OCI-LY1 (cell line): ENCODE measurements around the gene EMILIN1.
"Not testable (repeated sequence)": the region's sequence is repeated elsewhere in the genome, so short reads cannot be mapped to it uniquely, and the experiment has no call there.

ENCODE experiments used
- H2AFZ ChIP-seq: fragments of 200-600 bp; sonication (generic), shearing (Covaris generic); 2 replicates; pipeline ENCODE4 v1.6.0; 2014; ENCODE audit warnings: antibody characterized with exemption, mild to moderate bottlenecking, low read length
- H3F3A ChIP-seq: fragments of 200-600 bp; sonication (generic), shearing (Covaris generic); 2 replicates; pipeline ENCODE4 v1.6.0; 2014; ENCODE audit warnings: mild to moderate bottlenecking, antibody characterized with exemption, low read length, moderate library complexity; ENCODE audit not compliant: insufficient read depth
- H3K27ac ChIP-seq: fragments of 200-600 bp; sonication (generic); 2 replicates; pipeline ENCODE4 v1.5.1; 2014; ENCODE audit warnings: low read length, mixed run types, mild to moderate bottlenecking, low read depth; ENCODE audit not compliant: poor library complexity, severe bottlenecking
- H3K27me3 ChIP-seq: fragments of 200-600 bp; sonication (generic); 2 replicates; pipeline ENCODE4 v1.6.0; 2014; ENCODE audit warnings: antibody characterized with exemption, mild to moderate bottlenecking, low read length, moderate library complexity; ENCODE audit not compliant: insufficient read depth
- H3K36me3 ChIP-seq: fragments of 200-600 bp; sonication (generic); 2 replicates; pipeline ENCODE4 v1.6.1; 2014; ENCODE audit warnings: mild to moderate bottlenecking, antibody characterized with exemption, low read length, moderate library complexity, mixed read lengths; ENCODE audit not compliant: insufficient read depth
- H3K4me1 ChIP-seq: fragments of 200-600 bp; sonication (generic); 2 replicates; pipeline ENCODE4 v1.5.1; 2014; ENCODE audit warnings: mild to moderate bottlenecking, low read length, moderate library complexity; ENCODE audit not compliant: insufficient read depth, severe bottlenecking
- H3K4me2 ChIP-seq: fragments of 200-600 bp; sonication (generic), shearing (Covaris generic); 2 replicates; pipeline ENCODE4 v1.6.1; 2014; ENCODE audit warnings: low read length
- H3K4me3 ChIP-seq: fragments of 200-600 bp; sonication (generic); 2 replicates; pipeline ENCODE4 v1.5.1; 2014; ENCODE audit warnings: low read length, low read depth, mild to moderate bottlenecking, mixed read lengths; ENCODE audit not compliant: poor library complexity, severe bottlenecking
- H3K79me2 ChIP-seq: fragments of 200-600 bp; shearing (Covaris generic); 2 replicates; pipeline ENCODE4 v1.6.1; 2016; ENCODE audit warnings: mixed run types, low read length, mixed read lengths; ENCODE audit not compliant: insufficient read depth
- H3K9ac ChIP-seq: fragments of 200-600 bp; sonication (generic), shearing (Covaris generic); 2 replicates; pipeline ENCODE4 v1.6.1; 2014; ENCODE audit warnings: mild to moderate bottlenecking, low read length, mixed read lengths
- H3K9me2 ChIP-seq: fragments of 200-600 bp; sonication (generic), shearing (Covaris generic); 2 replicates; pipeline ENCODE4 v1.6.1; 2014; ENCODE audit warnings: low read depth, mild to moderate bottlenecking, low read length, mixed read lengths
- H3K9me3 ChIP-seq: fragments of 200-600 bp; shearing (Covaris generic); 2 replicates; pipeline ENCODE4 v1.6.1; 2014; ENCODE audit warnings: low read length, mixed read lengths
- H4K20me1 ChIP-seq: fragments of 200-600 bp; sonication (generic), shearing (Covaris generic); 2 replicates; pipeline ENCODE4 v1.6.0; 2016; ENCODE audit warnings: mild to moderate bottlenecking, low read length; ENCODE audit not compliant: insufficient read depth
- CTCF ChIP-seq: fragments of 200-600 bp; sonication (generic), shearing (Covaris generic); IDR thresholded peaks from 2 replicates; pipeline ENCODE4 v1.5.1; 2017; ENCODE audit warnings: mild to moderate bottlenecking, antibody characterized with exemption, low read length, moderate library complexity, mixed read lengths
- EZH2 ChIP-seq: fragments of 200-600 bp; sonication (generic), shearing (Covaris generic); IDR thresholded peaks from 2 replicates; pipeline ENCODE4 v1.8.0; 2017; ENCODE audit warnings: borderline replicate concordance, mixed run types, mild to moderate bottlenecking, antibody characterized with exemption, low read length, moderate library complexity, mixed read lengths

Gene EMILIN1

DNA sequence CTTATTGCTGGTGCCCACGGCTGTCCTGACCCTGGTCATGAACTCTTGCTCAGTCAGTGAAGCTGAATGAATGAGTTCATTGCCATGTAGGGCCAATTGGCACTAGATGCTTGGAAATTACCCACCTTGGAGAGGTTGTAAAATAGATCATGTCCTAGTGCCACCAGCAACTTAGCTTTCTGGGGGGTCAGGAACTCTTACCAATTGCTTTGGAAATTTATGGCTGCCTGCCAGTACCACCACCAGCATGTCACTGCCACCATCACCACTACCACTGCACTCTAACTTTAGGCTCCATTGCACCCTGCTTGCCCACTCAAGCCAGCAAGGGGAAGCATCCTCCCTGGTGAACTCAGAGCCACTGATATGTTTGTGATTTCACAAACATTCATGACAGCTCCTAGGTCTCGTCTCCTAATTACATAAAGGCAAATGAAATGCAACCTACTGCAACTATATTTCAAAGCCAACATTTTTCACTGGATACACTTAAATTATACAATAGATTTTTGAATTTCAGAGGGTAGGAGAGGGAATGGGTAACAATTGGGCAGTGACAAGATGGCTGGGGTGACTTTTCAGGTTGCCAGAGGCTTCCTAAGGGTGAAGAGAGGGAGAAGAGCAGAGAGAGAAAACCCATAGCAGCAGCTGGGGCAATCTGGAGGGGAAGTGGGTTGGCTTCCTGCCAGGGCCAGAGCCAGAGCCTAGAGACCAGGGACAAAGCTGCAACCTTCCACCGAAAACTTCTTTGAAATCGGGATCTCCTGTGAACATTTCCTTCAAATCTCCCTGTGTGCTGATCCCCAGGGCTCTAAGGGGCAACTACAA, 3.5 kb upstream of the EMILIN1 start:
- Histone ChIP-seq H3K27ac (peak overlapping the region; percentile 59), H3F3A (no peaks in the 10 kb centered on the region), H4K20me1 (no peaks in the 10 kb centered on the region), H3K9ac (no peak overlapping the region; the same call in 1 of the 2 replicates), H3K9me3 (no peaks in the 10 kb centered on the region), H3K36me3 (peaks cover 5% of the 10 kb centered on the region; the same call in 1 of the 2 replicates), H3K9me2 (no peaks in the 10 kb centered on the region), H3K4me1 (peaks cover 47% of the 10 kb centered on the region), H3K79me2 (peaks cover 10% of the 10 kb centered on the region; the same call in 1 of the 2 replicates), H3K27me3 (no peaks in the 10 kb centered on the region; the same call in 1 of the 2 replicates), H3K4me2 (peak overlapping the region; percentile 42), H3K4me3 (no peak overlapping the region), H2AFZ (no peak overlapping the region)
- no peak for TF ChIP-seq EZH2
- no peak for TF ChIP-seq CTCF

- H3K9ac ChIP-seq, H3K36me3 ChIP-seq, H3K4me3 ChIP-seq, H3K79me2 ChIP-seq, H3K9me2 ChIP-seq, H3F3A ChIP-seq, H3K27me3 ChIP-seq, H3K9me3 ChIP-seq, H4K20me1 ChIP-seq, H2AFZ ChIP-seq: not testable (repeated sequence)
- Histone ChIP-seq H3K4me1 (peaks cover 41% of the 10 kb centered on the region), H3K27ac (peak overlapping the region; percentile 59), H3K4me2 (peak overlapping the region; percentile 42)
These were observed 2.9 kb upstream of the EMILIN1 start for GRCh38 chr2:27075566-27075871.

DNA sequence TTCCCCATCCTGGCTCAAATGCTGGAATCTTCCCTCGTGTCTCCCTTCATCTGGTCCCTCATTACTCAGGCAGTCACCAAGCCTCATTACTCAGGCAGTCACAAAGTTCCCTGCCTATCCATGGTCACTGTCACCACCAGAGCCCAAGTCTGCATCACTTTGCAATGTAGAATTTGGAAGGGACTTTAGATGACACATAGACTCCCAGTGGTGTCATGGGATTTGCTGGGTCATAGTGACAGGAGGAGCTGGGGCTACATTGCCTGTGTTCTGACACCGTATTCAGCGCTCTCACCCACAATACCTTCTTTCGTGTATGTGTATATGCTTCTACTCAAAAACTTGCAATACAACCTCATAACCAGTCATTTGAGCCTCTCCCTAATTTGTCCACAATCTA, 2.1 kb upstream of the EMILIN1 start:
- H3K9ac ChIP-seq, result no peak overlapping the region
- H4K20me1 ChIP-seq, result no peaks in the 10 kb centered on the region
- H3K4me1 ChIP-seq, result peaks cover 38% of the 10 kb centered on the region
- H3K36me3 ChIP-seq, result no peaks in the 10 kb centered on the region
- H2AFZ ChIP-seq, result no peak overlapping the region
- H3K9me2 ChIP-seq, result no peaks in the 10 kb centered on the region
- no peak overlapping the region for H3K4me3 ChIP-seq
- no peaks in the 10 kb centered on the region for H3K9me3 ChIP-seq
- H3K4me2 ChIP-seq, result no peak overlapping the region
- TF ChIP-seq CTCF (no peak), EZH2 (no peak)
- no peak overlapping the region for H3K27ac ChIP-seq
- no peaks in the 10 kb centered on the region; the same call in 1 of the 2 replicates for H3K27me3 ChIP-seq
- H3K79me2 ChIP-seq, result no peaks in the 10 kb centered on the region
- no peaks in the 10 kb centered on the region for H3F3A ChIP-seq

GRCh38 chr2:27077231-27077630, 1.2 kb upstream of the EMILIN1 start:
- no peaks in the 10 kb centered on the region for H3K36me3 ChIP-seq
- no peaks in the 10 kb centered on the region for H3K79me2 ChIP-seq
- H3K4me2 ChIP-seq, result no peak overlapping the region
- H3K27me3 ChIP-seq, result no peaks in the 10 kb centered on the region; the same call in 1 of the 2 replicates
- peaks cover 41% of the 10 kb centered on the region for H3K4me1 ChIP-seq
- TF ChIP-seq EZH2, result no peak
- TF ChIP-seq CTCF, result no peak
- no peaks in the 10 kb centered on the region for H4K20me1 ChIP-seq
- no peaks in the 10 kb centered on the region for H3K9me2 ChIP-seq
- H2AFZ ChIP-seq, result no peak overlapping the region
- no peaks in the 10 kb centered on the region for H3K9me3 ChIP-seq
- H3K27ac ChIP-seq, result no peak overlapping the region
- H3K4me3 ChIP-seq, result no peak overlapping the region
- H3K9ac ChIP-seq, result no peak overlapping the region
- H3F3A ChIP-seq, result no peaks in the 10 kb centered on the region
